ENCODE data around the gene RPL36AL.

RPL36AL gene

GRCh38 chr14:49578141-49578540 is 42.3 kb downstream of the RPL36AL start:
- no peak for DNase-seq

GRCh38 chr14:49574038-49574437 is 46.4 kb downstream of the RPL36AL start:
- no peak for DNase-seq

GRCh38 chr14:49569281-49569680 is 51.1 kb downstream of the RPL36AL start:
- no peak for DNase-seq
